ENCODE results near the gene SEC14L6.

The SEC14L6 gene

GRCh38 chr22:30582788-30583545 lies 36.4 kb upstream of the SEC14L6 start:
- H3K27ac ChIP-seq: no peak overlapping the region

GRCh38 chr22:30582051-30582450 lies 35.5 kb upstream of the SEC14L6 start:
- H3K27ac ChIP-seq: no peak overlapping the region
- TF ChIP-seq ZFX (IDR thresholded peaks at IDR 0.05; ENCODE audit: borderline replicate concordance): no peak
- TF ChIP-seq CTCF (IDR thresholded peaks at IDR 0.05): no peak

More at GRCh38 chr22:30582788-30583545, 36.4 kb upstream of the SEC14L6 start:
- TF ChIP-seq ZFX (IDR thresholded peaks at IDR 0.05; ENCODE audit: borderline replicate concordance) (no peak), CTCF (IDR thresholded peaks at IDR 0.05) (no peak)

GRCh38 chr22:30580896-30581295 lies 34.4 kb upstream of the SEC14L6 start:
- no peak for TF ChIP-seq CTCF (IDR thresholded peaks at IDR 0.05)
- no peak for TF ChIP-seq ZFX (IDR thresholded peaks at IDR 0.05; ENCODE audit: borderline replicate concordance)
- H3K27ac ChIP-seq: no peak overlapping the region

GRCh38 chr22:30578481-30578880 lies 31.9 kb upstream of the SEC14L6 start:
- TF ChIP-seq CTCF (IDR thresholded peaks at IDR 0.05) (no peak), ZFX (IDR thresholded peaks at IDR 0.05; ENCODE audit: borderline replicate concordance) (no peak)
- H3K27ac ChIP-seq: no peak overlapping the region

GRCh38 chr22:30575859-30576258 lies 29.3 kb upstream of the SEC14L6 start:
- H3K27ac ChIP-seq: peak overlapping the region; percentile 91
- TF ChIP-seq CTCF (IDR thresholded peaks at IDR 0.05): no peak
- no peak for TF ChIP-seq ZFX (IDR thresholded peaks at IDR 0.05; ENCODE audit: borderline replicate concordance)

GRCh38 chr22:30574997-30575671 lies 28.6 kb upstream of the SEC14L6 start:
- TF ChIP-seq ZFX (IDR thresholded peaks at IDR 0.05; ENCODE audit: borderline replicate concordance) (no peak), CTCF (IDR thresholded peaks at IDR 0.05) (peak; percentile 19; the same call in 1 of the 2 replicates)
- H3K27ac ChIP-seq: peak overlapping the region; percentile 91

Data from 22Rv1 (cell line).